AG09319 (cell line): ENCODE measurements around the gene CMIP.

Experiments used
- DNase-seq: peaks from one replicate; pipeline ENCODE4 v3.0.0-alpha.2; 2010; ENCODE audit warnings: low read depth; ENCODE audit errors: extremely low read depth
- TF ChIP-seq, protein P1 (sequence below): IDR thresholded peaks from 2 replicates; pipeline ENCODE4 v1.5.1; 2011; ENCODE audit warnings: low read depth, mild to moderate bottlenecking, inconsistent platforms, low read length, moderate library complexity

Gene CMIP

DNA sequence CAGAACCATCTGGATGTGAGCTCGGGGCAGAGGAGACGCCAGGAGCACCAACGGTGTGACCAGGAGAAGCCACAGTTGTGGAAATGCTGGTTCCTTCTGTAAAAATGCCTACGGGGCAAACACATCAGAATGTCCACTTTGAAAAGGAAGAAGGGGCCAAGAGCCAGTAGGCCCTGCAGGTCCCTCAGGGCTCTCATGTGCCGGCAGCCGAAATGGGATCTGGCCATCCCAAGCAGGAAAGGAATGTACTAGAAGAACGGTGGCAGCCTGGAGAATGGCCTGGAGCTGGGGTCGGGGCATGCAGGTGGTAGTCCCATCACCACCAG is 172.4 kb downstream of the CMIP start:
- TF ChIP-seq, protein P1, sequence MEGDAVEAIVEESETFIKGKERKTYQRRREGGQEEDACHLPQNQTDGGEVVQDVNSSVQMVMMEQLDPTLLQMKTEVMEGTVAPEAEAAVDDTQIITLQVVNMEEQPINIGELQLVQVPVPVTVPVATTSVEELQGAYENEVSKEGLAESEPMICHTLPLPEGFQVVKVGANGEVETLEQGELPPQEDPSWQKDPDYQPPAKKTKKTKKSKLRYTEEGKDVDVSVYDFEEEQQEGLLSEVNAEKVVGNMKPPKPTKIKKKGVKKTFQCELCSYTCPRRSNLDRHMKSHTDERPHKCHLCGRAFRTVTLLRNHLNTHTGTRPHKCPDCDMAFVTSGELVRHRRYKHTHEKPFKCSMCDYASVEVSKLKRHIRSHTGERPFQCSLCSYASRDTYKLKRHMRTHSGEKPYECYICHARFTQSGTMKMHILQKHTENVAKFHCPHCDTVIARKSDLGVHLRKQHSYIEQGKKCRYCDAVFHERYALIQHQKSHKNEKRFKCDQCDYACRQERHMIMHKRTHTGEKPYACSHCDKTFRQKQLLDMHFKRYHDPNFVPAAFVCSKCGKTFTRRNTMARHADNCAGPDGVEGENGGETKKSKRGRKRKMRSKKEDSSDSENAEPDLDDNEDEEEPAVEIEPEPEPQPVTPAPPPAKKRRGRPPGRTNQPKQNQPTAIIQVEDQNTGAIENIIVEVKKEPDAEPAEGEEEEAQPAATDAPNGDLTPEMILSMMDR = no peak
- no peak for DNase-seq

DNA sequence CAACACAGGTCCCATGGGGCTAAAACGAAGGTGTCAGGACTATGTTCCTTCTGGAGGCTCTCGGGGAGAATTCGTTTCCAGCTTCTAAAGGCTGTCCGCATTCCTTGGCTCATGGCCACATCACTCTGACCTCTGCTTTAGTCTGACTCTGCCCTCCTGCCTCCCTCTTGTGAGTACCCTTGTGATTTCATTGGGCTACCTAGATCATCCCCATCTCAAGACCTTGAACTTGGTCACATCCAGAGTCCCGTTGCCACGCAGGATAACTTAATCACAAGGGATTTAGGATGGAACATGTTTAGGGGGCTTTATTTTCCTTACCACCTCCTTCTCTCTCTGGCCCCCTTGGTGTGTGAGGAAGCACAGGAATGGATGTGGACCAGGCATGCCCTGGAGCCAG is 173.6 kb downstream of the CMIP start:
- no peak for DNase-seq
- TF ChIP-seq, protein P1 = no peak

DNA sequence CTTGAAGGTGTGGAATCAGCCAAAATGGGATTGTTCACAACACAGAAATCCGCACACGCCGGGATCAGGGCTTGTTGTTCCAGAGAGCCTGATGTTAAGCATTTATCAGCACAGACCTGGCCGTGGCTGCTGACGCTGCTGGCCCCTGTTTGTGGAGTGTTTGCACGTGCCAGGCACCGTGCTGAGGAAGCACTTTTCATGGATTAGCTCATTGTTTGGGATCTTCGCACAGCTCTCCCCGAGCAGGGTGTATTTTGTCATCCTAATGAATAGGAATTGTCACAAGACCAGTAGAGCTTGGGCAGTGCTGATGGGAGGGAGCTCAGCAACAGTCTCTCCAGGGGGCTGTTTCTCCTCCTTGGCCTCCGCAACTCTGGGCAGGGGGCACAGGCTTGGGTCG is 174.1 kb downstream of the CMIP start:
- no peak for DNase-seq
- TF ChIP-seq, protein P1 = no peak

DNA sequence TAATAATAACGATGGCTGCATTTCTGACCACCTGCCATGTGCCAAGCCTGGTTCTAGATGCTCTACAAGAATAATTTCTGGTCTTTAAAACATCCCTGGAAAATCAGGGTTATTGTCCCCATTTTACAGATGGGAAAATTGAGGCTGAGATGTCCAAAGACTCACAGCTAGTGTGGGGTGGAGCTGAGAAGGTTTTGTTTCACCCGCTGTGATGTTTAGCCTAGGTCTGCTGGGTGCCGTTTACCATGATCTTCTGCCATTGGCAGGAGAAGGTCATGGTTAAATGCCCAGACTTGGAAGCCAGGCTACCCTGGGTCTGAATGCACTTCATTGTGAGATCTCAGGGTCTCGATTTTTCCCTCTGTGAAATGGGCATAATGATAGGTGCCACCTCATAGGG is 175.4 kb downstream of the CMIP start:
- no peak for DNase-seq
- TF ChIP-seq, protein P1 = no peak

DNA sequence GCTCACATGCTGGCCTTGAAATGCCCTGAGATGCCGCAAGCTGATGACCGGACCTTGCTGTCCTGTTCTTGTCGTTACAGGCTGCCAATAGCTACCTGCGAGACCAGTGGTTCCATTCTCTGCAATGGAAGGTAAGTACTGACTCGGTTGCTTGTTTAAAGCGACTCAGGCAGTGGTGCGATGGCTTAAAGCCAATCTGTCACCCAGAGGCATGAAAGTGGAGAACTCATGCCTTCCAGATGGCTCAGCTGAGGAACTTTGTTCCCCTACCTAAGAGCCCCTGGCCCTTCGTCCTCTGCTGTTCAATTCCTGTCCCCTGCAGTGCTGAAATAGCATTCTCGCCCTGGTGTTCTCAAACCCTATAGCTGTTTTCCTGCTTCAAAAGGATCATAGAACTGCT is 176.2 kb downstream of the CMIP start:
- TF ChIP-seq, protein P1 = no peak
- no peak for DNase-seq

DNA sequence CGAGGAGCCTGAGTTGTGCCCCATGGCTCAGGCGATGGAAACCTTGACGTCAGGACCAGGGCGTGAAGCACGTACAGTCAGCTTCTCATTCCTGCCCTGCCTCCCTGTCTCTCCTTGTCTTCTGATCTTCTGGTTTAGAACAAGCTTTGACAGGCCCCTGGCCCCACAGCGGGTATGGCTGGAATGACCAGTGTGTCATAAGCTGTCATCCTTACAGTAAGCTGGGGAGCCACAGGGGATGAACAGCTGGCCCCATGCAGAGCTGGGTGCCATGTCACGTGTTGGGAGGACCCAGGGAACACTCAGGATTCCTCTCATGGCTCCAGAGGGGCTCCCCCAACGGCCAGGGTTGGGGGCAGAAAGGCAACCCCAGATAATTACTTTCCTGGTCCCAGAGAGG is 176.9 kb downstream of the CMIP start:
- DNase-seq = no peak
- TF ChIP-seq, protein P1 = no peak

DNA sequence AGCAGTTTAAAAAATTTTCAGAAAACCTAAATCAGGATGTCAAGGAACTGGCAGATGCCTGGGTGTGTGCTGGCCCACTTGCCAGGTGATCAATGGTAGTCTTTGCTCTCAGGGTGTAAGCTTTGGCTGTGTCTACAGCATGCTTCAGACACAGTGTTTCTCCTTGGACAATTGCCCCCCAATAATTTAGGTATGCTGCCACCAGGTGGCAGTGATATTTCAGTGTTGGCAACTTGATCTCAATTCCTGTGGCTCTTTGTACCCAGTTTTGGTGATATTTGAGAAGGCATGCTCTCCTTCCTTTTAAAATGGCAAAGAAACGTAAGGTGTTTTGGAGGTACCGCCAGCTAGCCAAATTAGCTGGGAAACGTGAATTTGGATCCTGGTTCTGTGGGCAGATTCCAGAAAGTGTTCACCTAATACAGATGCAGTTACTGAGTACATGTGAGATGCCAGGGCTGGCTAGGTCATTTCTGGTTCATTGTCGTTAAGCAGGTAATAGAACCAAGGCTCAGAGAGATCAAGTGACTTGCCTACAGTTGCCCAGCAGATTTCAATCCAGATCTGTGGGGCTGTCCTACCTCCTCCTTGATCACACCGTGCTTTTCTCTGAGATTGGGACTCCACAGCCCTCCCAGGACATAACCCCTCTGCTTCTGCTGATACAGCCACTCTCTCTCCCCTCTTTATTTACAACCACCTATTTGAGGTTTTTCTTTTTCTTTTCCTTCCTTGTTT is 178.9 kb downstream of the CMIP start:
- DNase-seq = no peak
- TF ChIP-seq, protein P1 = peak; percentile 58
